ENCODE results near the gene CA5B.
"Not testable (repeated sequence)": the region's sequence is repeated elsewhere in the genome, so short reads cannot be mapped to it uniquely, and the experiment has no call there.

Gene CA5B

DNA sequence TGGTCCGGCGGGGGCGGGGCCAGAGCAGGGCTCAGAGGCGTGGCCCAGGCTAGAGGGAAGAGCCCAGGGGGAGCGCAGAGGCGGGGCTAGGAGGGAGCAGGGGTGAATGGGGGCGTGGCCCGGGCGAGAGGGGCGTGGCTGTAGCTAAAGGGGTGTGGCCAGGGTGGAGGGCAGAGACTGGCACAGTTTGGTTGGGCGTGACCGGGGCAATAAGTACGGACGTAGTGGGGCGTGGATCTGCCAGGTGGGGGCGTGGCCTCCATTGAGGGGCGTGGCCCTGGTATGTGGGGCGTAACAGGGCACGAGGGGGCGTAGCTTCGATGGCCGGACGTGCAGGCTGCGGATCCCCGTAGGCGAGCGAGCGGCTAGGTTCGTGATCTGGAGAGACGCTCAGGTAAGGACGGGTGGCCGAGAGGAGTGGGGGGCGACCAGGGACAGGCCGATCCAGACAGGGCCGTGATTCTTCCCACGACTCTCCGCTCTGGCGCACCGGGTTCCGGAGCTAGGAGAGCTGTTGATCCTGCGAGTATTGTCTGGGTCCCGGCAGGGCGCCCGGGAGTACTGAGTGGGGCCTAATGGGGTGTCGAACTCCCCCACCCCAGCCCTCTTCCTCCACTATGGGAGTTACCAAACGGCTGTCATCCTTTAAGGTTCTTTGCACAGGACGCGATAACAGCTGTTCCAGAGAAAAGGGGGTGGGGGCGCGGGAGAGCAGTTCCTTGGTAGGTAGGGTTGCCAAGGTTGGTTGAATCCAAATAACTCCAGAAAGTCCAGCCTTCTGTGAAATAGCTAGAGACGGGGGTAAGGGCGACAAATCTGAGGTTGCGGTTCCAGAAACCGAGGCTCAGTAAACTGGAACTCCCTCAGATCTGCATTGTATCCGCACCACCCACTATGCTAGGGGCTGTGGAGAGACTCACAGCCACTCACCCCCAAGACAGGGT lies at the start of gene CA5B:
Gene CA5B, plus strand, starts transcription at position 312 of the 944 bp plus-strand sequence. CDS start 11,754 bp downstream, outside the sequence.
- peak; percentile 84 for DNase-seq

- no peak for DNase-seq
These were observed 43.1 kb upstream of the CA5B start for GRCh38 chrX:15694941-15695451.

GRCh38 chrX:15696516-15696915 lies 41.6 kb upstream of the CA5B start:
- no peak for DNase-seq

DNA sequence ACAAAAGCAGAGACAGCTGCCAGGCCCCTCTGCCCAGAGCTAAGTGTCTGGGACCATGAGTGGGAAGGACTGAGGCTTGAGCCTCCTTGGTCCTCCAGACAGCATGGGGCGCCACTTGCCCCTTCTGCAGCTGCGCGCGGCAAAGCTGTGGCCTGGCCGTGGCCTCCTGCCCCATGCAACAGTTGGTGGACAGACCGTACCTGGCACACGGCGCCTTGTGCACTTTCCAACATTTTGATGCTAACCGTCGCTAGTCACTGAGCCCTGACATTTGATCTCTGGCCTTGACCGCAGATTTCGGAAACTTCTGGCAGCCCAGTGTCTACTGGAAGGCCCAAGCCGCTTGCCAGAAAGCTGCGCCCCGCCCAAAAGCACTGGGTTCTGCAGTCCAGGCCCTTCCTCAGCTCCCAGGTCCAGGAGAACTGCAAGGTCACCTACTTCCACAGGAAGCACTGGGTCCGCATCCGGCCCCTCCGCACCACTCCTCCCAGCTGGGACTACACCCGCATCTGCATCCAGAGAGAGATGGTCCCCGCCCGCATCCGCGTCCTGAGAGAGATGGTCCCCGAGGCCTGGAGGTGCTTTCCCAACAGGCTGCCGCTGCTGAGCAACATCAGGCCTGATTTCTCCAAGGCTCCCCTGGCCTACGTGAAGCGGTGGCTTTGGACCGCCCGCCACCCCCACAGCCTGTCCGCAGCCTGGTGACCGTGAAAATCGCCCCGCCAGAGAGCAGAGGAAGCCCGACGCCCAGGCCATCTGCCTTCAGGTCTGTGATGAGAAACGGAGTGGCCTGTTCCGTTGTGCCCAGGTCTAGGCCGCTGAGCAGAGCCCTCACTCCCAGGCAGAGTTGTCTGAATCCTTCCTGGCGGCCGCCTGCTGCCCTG lies 35.3 kb upstream of the CA5B start:
- no peak for DNase-seq

- DNase-seq: not testable (repeated sequence)
These were observed 34.3 kb upstream of the CA5B start for GRCh38 chrX:15703809-15704208.

- DNase-seq: not testable (repeated sequence)
These were observed 33.8 kb upstream of the CA5B start for GRCh38 chrX:15704273-15704672.

- DNase-seq: no peak
These were observed 23.5 kb upstream of the CA5B start for GRCh38 chrX:15714529-15714928.

DNA sequence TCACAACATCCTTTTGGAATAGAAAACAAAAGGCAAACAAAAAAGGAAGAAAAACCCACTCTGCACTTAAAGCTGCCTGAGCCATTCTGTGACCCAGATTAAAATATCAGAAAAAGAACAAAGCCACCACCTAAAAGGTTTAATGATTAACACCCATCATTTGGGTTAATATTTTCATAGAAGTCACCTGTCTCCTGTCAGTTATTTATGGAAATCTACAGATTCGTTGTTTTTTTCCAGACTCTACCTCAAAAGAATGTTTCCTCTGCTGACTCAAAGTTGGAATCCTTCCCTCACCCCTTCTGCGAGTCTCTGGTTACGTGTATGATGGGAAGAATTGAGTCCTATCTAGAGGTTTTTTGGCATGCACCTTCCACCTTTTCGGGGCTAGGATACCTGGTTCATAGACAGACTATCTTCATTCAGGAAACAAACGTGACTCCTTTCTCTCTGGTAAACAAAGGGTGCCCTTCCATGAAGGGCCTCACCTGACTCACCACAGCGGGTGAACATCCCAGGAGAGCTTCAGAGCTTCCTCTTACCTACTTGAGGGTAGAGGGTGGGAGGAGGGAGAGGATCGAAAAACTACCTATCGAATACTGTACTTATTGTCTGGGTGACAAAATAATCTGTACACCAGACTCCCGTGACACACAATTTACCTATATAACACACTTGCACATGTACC lies 19.6 kb upstream of the CA5B start:
- no peak for DNase-seq

DNA sequence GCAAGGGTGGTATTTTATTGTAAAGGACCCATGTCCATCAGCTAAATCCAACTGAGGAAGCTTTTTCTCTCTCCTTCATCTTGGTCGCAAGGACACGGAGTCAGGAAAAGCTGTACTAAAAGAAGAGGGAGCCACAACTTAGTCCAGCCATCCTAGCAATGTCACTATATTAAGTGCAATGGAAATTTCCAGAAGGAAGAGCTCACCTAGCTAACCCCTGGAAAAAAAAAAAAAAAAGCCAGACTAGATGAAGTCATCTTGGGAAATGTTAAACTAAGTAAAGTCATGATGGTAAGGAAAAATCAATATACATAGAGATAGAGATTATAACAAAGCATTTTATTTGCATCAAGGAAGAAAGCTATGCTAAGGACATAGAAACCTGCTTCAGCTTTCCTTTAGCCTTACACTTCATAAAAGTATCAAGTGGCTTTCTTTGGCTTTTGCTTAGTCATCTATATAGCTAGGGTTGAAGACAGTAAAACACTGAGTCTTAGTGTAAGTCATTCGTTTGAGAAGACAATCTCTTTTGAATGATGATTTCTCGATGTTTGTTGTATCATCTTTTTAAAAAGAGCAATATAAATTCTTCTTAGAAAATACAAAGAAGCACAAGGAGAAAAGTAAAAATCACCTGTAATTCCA lies 18.6 kb upstream of the CA5B start:
- no peak for DNase-seq

DNA sequence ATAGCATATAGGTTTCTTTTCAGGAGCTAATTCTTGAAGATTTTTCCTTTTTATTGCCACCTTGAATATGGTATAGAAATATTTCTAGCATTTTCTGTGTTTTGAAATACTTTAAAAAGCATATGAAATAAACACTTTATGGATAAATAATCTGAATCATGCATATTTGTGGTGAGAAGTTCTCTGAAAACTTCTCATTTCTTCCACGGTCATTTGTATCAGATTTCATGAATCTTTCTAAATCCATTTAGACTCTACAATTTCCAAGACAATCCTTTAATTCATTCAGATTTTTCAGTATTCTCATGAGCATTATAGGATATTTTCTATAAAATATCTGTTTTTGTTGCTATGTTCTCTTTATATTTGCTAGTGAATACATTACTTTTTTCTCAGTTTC lies 16.2 kb upstream of the CA5B start:
- no peak for DNase-seq

DNA sequence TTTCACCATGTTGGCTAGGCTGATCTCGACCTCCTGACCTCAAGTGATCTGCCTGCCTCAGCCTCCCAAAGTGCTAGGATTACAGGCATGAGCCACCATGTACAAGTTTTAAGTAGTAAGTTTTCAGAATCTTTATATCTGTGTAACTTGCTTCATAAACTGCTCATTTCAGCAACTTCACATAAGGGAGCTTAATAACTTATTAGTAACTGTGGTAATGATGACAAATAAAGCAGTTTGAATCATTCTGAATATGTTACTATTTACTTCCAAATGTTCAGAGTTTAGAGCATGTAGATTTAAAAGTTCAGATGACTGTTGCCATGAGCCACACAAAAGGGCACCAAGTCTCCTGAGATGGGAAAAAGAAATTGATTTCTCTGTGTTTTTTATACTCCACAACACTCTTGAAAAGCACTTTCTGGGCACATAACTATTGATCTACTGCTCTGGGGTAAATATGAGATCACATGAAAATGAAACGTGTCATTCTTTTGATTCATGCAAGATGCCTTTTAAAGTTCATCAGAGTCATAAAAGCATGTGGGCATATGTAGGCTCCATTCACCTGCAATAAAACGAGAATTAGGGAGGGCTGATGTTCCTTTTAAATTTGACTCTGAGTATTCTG lies 14.1 kb upstream of the CA5B start:
- no peak for DNase-seq

GRCh38 chrX:15724911-15725310 lies 13.2 kb upstream of the CA5B start:
- no peak for DNase-seq

GRCh38 chrX:15731368-15731767 lies 6.7 kb upstream of the CA5B start:
- not testable (repeated sequence) for DNase-seq

DNA sequence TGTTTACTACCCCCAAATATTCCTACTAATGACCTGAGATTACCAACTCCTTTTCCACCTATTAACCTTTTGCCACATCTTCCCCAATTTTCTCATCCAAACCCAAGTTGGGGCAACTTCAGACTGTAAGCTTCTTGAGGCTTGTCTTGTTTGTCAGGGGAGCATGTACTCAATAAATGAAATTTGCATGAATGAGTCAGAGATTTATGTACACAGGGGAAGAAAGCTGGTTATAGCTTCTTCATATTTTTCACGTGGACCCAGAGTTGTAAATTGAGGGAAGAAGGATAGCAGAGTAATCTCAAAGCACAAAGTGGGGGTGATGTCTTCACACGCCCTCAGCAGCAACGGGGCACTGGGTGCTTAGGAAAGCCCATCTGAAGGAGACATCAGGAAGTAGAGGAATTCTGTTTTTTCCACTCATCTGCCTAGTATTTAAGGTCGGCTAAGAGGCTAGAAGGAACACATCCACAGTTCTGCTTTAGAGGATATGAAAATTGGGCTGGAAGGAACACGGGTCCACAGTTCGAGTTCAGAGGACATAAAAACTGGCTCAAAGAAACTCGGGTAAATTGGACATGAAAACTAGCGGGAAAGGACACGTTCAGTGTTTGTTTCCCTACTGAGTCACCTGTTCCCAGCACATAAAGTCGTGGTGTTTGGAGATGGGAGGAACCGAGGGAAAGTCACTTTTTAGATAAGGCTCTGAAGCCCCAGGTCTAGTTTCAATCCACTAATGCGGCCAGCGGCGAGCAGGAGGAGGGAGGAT lies 696 bp upstream of the CA5B start:
- no peak for DNase-seq

DNA sequence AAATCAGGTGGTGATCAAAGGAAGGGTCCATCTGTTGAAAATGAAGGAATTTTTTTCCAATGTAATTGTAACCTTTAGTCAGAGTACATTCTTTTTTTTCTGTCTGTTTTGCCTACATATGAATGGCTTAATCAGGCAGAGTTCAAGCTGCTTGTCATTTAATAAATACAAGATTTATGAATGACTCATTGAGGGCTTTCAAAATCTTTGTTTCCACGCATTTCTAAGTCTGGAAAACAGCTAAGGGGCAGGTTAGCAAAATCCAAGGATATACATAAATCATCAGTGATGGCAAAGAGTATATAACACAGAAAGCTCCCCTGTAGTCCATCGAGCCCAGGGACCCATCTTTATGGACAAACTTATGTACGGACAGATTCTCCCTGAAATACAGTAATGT lies 1.8 kb downstream of the CA5B start:
- DNase-seq: no peak

- no peak for DNase-seq
These were observed 6.3 kb downstream of the CA5B start for GRCh38 chrX:15744181-15744867.

DNA sequence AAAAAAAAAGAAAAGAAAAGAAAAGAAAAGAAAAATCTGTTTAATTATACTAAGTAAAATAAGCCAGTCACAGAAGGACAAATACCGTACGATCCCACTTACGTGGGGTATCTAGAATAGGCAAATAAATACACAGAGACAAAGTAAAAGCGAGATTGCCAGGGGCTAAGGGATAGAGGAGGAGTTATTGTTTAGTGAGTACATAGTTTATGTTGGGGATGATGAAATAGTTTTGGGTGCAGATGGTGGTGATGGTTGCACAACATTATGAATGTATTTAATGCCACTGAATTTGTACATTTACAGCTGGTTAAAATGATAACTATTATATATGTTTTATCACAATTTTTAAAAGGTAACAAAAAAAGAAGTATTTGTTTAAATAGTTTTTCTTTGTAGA lies 7.1 kb downstream of the CA5B start:
- DNase-seq: no peak

DNA sequence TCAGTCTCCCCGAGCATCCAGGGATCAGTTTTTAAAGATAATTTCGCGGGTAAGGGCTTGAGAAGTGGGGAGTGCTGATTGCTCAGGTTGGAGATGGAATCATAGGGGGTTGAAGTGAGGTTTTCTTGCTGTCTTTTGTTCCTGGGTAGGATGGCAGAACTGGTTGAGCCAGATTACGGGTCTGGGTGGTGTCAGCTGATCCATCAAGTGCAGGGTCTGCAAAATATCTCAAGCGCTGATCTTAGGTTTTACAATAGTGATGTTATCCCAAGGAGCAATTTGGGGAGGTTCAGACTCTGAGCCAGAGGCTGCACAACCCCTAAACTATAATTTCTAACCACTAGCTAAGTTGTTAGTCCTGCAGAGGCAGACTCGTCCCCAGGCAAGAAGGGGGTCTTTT lies 8.6 kb downstream of the CA5B start:
- DNase-seq: not testable (repeated sequence)

DNA sequence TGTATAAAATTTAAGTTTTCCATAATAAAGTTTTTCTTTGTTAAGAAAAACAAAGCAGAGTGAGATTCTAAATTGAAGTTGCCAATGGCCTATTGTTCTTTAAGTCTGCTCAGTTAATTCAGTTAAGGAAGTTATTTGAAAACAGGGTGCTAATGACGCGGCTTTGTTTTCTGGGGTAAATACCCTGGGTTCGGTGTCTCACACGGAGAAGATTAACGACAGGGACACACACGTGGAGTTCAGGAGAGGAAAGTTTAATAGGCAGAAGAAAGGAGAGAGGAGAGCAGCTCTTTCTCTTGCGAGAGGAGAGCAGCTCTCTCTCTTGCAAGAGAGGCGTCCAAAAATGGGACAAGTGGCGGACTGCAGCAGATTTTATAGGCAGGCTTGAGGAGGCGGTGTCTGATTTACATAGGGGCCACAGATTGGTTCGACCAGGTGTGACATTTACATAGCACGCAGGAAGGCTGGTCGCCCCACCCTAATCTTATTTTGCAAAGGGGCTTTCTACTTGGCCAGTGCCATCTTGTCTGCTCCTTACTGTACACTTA lies 9.6 kb downstream of the CA5B start:
- DNase-seq: no peak

DNA sequence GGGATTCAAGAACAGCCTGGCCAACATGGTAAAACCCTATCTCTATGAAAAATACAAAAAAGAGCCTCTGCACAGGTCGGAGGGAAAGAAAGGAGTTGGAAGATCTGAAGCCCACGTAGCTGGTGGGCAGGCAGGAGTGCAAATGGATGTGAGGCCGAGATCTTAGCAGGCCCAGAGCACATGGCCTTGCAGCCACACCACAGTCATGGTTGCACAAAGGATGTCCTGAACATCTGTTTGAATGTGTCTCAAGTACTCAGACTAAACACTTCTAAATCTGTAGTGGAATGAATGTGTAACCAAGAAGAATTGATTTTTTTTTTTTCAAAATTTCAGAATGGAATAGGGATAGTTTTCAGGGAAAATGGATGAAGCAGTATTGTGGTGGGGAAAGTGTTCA lies 10.8 kb downstream of the CA5B start:
- DNase-seq: no peak

Data from midbrain (tissue), 1 donor.